K562 (cell line): Measurements from ENCODE around the gene MT1E. TPM values are rescaled to one million over a fixed set of nuclear protein-coding genes. Genes with fewer than 3 reads are reported as not detected.
A peak's percentile ranks its signal among the peaks of the same experiment; 100 is the strongest.

Experiments used
- CC2D1A ChIP-seq: fragments of 450-650 bp; IDR thresholded peaks from 2 replicates; pipeline ENCODE4 v1.6.1; 2017; ENCODE audit warnings: mild to moderate bottlenecking
- FOXM1 ChIP-seq, 2 experiments: fragments of 450-650 bp in 1 of 2; sonication (generic) in 1 of 2; formaldehyde crosslinking in 1 of 2; IDR thresholded peaks; 2 replicates each; pipeline versions ENCODE4 v1.6.1 to v1.9.0; 2017 to 2022; ENCODE audit warnings: low read depth in 2 of 2, mild to moderate bottlenecking in 2 of 2, missing genetic modification reagents in 1 of 2, moderate library complexity in 1 of 2
- RAD21 ChIP-seq, 2 experiments: fragments of 250-450 bp in 1 of 2; fragments of 450-650 bp in 1 of 2; sonication (Bioruptor Pico) in 1 of 2; formaldehyde crosslinking in 1 of 2; IDR thresholded peaks in 1 of 2; conservative IDR thresholded peaks in 1 of 2; 2 replicates each; pipeline versions ENCODE4 v1.4.0 to v1.8.0; 2020 to 2022; ENCODE audit warnings: mild to moderate bottlenecking in 2 of 2, moderate library complexity in 1 of 2
- SMC3 ChIP-seq: conservative IDR thresholded peaks from 2 replicates; pipeline ENCODE4 v1.6.1; 2011; ENCODE audit warnings: low read depth, low read length, improper control_type of control experiment; ENCODE audit not compliant: insufficient read depth
- TAF7 ChIP-seq: fragments of 450-650 bp; IDR thresholded peaks from 2 replicates; pipeline ENCODE4 v1.6.1; 2016; ENCODE audit warnings: missing genetic modification characterization, missing compliant biosample characterization
- ZBTB1 ChIP-seq: sonication (generic); formaldehyde crosslinking; IDR thresholded peaks from 2 replicates; pipeline ENCODE4 v1.8.1; 2023; ENCODE audit warnings: missing genetic modification reagents, low read depth, mild to moderate bottlenecking, borderline replicate concordance
- ZNF778 ChIP-seq: fragments of 450-650 bp; formaldehyde crosslinking; IDR thresholded peaks from 2 replicates; pipeline ENCODE4 v1.4.0; 2020; ENCODE audit warnings: mild to moderate bottlenecking, moderate library complexity
- polyA plus RNA-seq, 8 experiments: library from polyadenylated mRNA; depleted of rRNA in 4 of 8; stranded (reverse) in 5 of 8; unstranded in 3 of 8; fragments of >200 nt; fragmentation: Nextera tagmentation in 2 of 8; fragmentation: Illumina TruSeq in 1 of 8; extraction: Ambion mirVana in 2 of 8; extraction: Trizol in 1 of 8; gene quantifications; 2 replicates each; pipeline versions ENCODE4 v1.2.1 to v1.2.3, GENCODE V29; 2011 to 2014; ENCODE audit warnings: inconsistent platforms in 1 of 8, missing spikeins in 1 of 8
- total RNA-seq, 7 experiments: library from RNA; depleted of rRNA in 6 of 7; stranded (reverse); fragments of >200 nt in 6 of 7; fragmentation: Illumina TruSeq in 2 of 7; extraction: Trizol in 2 of 7; gene quantifications; 2 replicates each; pipeline versions ENCODE4 v1.2.1 to v1.2.3, GENCODE V29; 2011 to 2021; ENCODE audit warnings: low replicate concordance in 1 of 7
- TF ChIP-seq, protein P1 (sequence below), 3 experiments: fragments of 200-800 bp in 1 of 3; sonication (Bioruptor generic) in 1 of 3; sonication (generic) in 1 of 3; formaldehyde crosslinking in 1 of 3; IDR thresholded peaks; 2 replicates each; pipeline versions ENCODE4 v1.6.1 to v1.8.0; 2016 to 2022; ENCODE audit warnings: mild to moderate bottlenecking in 2 of 3, missing compliant biosample characterization in 2 of 3, missing genetic modification characterization in 2 of 3, missing genetic modification reagents in 1 of 3

MT1E gene
- total and polyA plus RNA-seq, 9 of the 15 experiments (the other 6 are each of a cell fraction or from before 2014, with no cell fraction given), result 0.29 to 0.81 (median 0.46) TPM; not detected in 3

DNA sequence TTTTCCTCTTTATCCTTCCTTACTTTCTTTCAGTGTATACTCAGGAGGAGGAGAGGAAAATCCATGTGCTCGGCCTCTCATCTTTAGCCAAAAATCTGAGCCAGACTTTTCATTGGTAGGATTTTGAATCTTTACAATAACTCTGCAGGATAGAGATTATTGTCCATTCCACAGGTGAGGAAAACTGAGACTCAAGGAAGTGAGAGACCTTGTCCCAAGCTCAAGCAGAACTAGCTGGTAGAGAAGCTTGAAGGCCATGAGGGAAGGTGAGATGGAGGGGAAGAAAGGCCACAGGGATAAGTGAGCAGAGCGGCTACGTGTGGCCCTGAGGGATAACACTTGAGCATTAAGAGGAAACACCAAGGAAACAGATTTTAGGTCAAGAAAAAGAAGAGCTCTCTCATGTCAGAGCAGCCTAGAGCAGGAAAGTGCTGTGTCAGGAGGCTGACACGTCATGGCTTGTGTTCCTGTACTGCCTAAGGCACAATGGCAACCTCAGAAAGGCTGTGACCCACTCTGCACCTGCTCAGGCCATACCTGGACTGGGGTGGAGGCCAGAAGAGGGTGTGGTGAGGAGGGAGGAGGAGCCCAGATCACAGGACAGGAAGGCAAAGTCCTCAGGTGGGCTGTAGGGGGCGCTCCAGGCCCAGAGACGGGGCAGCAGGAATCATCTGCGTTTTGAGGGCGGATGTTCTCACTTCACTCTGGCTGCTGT is 48.8 kb upstream of the MT1E start (continued):
- TF ChIP-seq RAD21 (CRISPR knock-in tag; conservative IDR thresholded peaks at IDR 0.05 in 1 of 2, IDR thresholded peaks at IDR 0.05 in 1 of 2), result peak; percentile 88 to 96
- peak; percentile 87 for TF ChIP-seq SMC3
- peak; percentile 65; the same call in 1 of the 2 replicates for TF ChIP-seq CC2D1A
- no peak for TF ChIP-seq TAF7 (tag)
- no peak for TF ChIP-seq FOXM1 (IDR thresholded peaks at IDR 0.05; ENCODE audit: low read depth)
- no peak for TF ChIP-seq FOXM1 (CRISPR knock-in tag; IDR thresholded peaks at IDR 0.05; ENCODE audit: low read depth)
- TF ChIP-seq ZNF778 (CRISPR knock-in tag), result no peak
- no peak for TF ChIP-seq ZBTB1
- TF ChIP-seq, protein P1, sequence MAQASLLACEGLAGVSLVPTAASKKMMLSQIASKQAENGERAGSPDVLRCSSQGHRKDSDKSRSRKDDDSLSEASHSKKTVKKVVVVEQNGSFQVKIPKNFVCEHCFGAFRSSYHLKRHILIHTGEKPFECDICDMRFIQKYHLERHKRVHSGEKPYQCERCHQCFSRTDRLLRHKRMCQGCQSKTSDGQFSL (CRISPR knock-in tag; IDR thresholded peaks at IDR 0.05), result no peak
- TF ChIP-seq, protein P1 (tag; IDR thresholded peaks at IDR 0.05), result no peak
